ENCODE measurements around the gene SCGB1A1. TPM values are rescaled to one million over a fixed set of nuclear protein-coding genes. Genes with fewer than 3 reads are reported as not detected.

Gene SCGB1A1, protein sequence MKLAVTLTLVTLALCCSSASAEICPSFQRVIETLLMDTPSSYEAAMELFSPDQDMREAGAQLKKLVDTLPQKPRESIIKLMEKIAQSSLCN
- total RNA-seq = 1 to 10 TPM in 1 of 6 donors, not detected in 5; 4.3 TPM
- polyA plus RNA-seq = under 1 TPM in 1 of 2 donors, not detected in 1; 0.94 TPM

GRCh38 chr11:62418733-62419132, at the start of gene SCGB1A1:
Gene SCGB1A1 (plus strand): TSS chr11:62419033. CDS start chr11:62419096, 63 bp downstream.
- no peaks in the 10 kb centered on the region for H3K4me1 ChIP-seq
- H3K27me3 ChIP-seq = no peaks in the 10 kb centered on the region
- H3K9me3 ChIP-seq = no peaks in the 10 kb centered on the region
- 69 to 75% methylated on average over 4 of the region's 4 CpGs for WGBS, 2 donors
- no peaks in the 10 kb centered on the region for H3K36me3 ChIP-seq
- H3K4me3 ChIP-seq = no peak within 1 kb of the TSS
- no peak within 1 kb of the TSS for H3K27ac ChIP-seq
- ATAC-seq (no peak), DNase-seq (peak in 1 of 6 donors; percentile 13), FAIRE-seq (no peak)
- intact Hi-C loops (cut with DNase I) = no loop called here
- TF ChIP-seq CTCF (IDR thresholded peaks at IDR 0.05) = no peak

GRCh38 chr11:62370743-62371440, 47.9 kb upstream of the SCGB1A1 start:
- Histone ChIP-seq H3K4me3 (no peak overlapping the region), H3K4me1 (peaks cover 0 to 8% (median 0%) of the 10 kb centered on the region in 3 donors), H3K27me3 (no peaks in the 10 kb centered on the region), H3K9me3 (no peaks in the 10 kb centered on the region), H3K36me3 (no peaks in the 10 kb centered on the region), H3K27ac (peak overlapping the region; percentile 13 to 58 (median 48))
- peak in 5 of 6 donors; percentile 17 to 72 (median 41) for DNase-seq
- ATAC-seq = peak; percentile 50 to 93 (median 78)
- intact Hi-C loops (cut with DNase I) = loop anchor here in 1 of 3 donors (10.0 kb wide), 1 partner anchor 196 kb away; no protein-coding TSS in a partner anchor
- no peak for TF ChIP-seq CTCF (IDR thresholded peaks at IDR 0.05)
- WGBS, 2 donors = 34 to 49% methylated on average over 37 to 39 of the region's 39 CpGs
- no peak for FAIRE-seq

- Histone ChIP-seq H3K36me3 (no peaks in the 10 kb centered on the region), H3K27me3 (no peaks in the 10 kb centered on the region), H3K27ac (no peak overlapping the region), H3K4me1 (peaks cover 0 to 8% (median 0%) of the 10 kb centered on the region in 3 donors), H3K9me3 (no peaks in the 10 kb centered on the region), H3K4me3 (no peak overlapping the region)
- DNase-seq (no peak), ATAC-seq (no peak), FAIRE-seq (no peak)
- intact Hi-C loops (cut with DNase I) = loop anchor here in 1 of 3 donors (10.0 kb wide), 1 partner anchor 198 kb away; no protein-coding TSS in a partner anchor
- 90 to 96% methylated on average over 6 of the region's 6 CpGs for WGBS, 2 donors
- TF ChIP-seq CTCF (IDR thresholded peaks at IDR 0.05) = no peak
These were observed 46.0 kb upstream of the SCGB1A1 start for GRCh38 chr11:62372871-62373270.

- 95% methylated on average over 18 of the region's 18 CpGs for WGBS, 2 donors
- intact Hi-C loops (cut with DNase I) = loop anchor here in 1 of 3 donors (10.0 kb wide), 1 partner anchor 199 kb away; no protein-coding TSS in a partner anchor
- DNase-seq (no peak), FAIRE-seq (no peak), ATAC-seq (no peak)
- H3K36me3 ChIP-seq = no peaks in the 10 kb centered on the region
- no peaks in the 10 kb centered on the region for H3K9me3 ChIP-seq
- H3K4me3 ChIP-seq = no peak overlapping the region
- no peaks in the 10 kb centered on the region for H3K27me3 ChIP-seq
- no peak for TF ChIP-seq CTCF (IDR thresholded peaks at IDR 0.05)
- H3K27ac ChIP-seq = no peak overlapping the region
- H3K4me1 ChIP-seq = peaks cover 0 to 8% (median 4%) of the 10 kb centered on the region in 3 donors
These were observed 45.2 kb upstream of the SCGB1A1 start for GRCh38 chr11:62373464-62374119.

Measured in pancreas (tissue), 10 donors.